ENCODE results near the gene ONECUT3. TPM values are rescaled to one million over a fixed set of nuclear protein-coding genes. Genes with fewer than 3 reads are reported as not detected.
"Not testable (repeated sequence)": the region's sequence is repeated elsewhere in the genome, so short reads cannot be mapped to it uniquely, and the experiment has no call there.

The ONECUT3 gene
- total RNA-seq, 1 experiment from 2014 or later: 0.04 TPM

GRCh38 chr19:1760020-1760419, 6.7 kb downstream of the ONECUT3 start:
- ATAC-seq (peak; percentile 27), DNase-seq (ENCODE audit: low spot score) (no peak)
- ChIA-PET POLR2A (no interaction called here), CTCF (interaction anchor here (0.9 to 9.4 kb wide), 7 partner anchors 8 to 214 kb away, joined by 3 to 161 read pairs (median 6); no protein-coding TSS in a partner anchor)
- Mint-ChIP-seq H3K36me3 (no peaks in the 10 kb centered on the region), H3K4me1 (peaks cover 15% of the 10 kb centered on the region), H3K4me3 (no peak overlapping the region; the same call in 1 of the 2 replicates), H3K27ac (no peak overlapping the region), H3K27me3 (ENCODE audit: low read depth) (peaks cover 100% of the 10 kb centered on the region), H3K9me3 (no peaks in the 10 kb centered on the region)
- no peak for TF ChIP-seq NFATC4 (CRISPR knock-in tag; IDR thresholded peaks at IDR 0.05)
- no peak for TF ChIP-seq JAZF1 (CRISPR knock-in tag; IDR thresholded peaks at IDR 0.05)
- TF ChIP-seq ZNF671 (CRISPR knock-in tag; IDR thresholded peaks at IDR 0.05): no peak
- no peak for TF ChIP-seq ETV6 (CRISPR knock-in tag; IDR thresholded peaks at IDR 0.05)
- TF ChIP-seq ZNF317 (CRISPR knock-in tag; IDR thresholded peaks at IDR 0.05; ENCODE audit: borderline replicate concordance, low read depth): no peak
- no peak for TF ChIP-seq HMGA2 (CRISPR knock-in tag; IDR thresholded peaks at IDR 0.05)
- TF ChIP-seq FOXP1 (CRISPR knock-in tag; IDR thresholded peaks at IDR 0.05; ENCODE audit: borderline replicate concordance): no peak
- no peak for TF ChIP-seq CTCF (IDR thresholded peaks at IDR 0.05)
- no peak for TF ChIP-seq E2F5 (CRISPR knock-in tag; IDR thresholded peaks at IDR 0.05)
- TF ChIP-seq TEAD1 (CRISPR knock-in tag; IDR thresholded peaks at IDR 0.05): no peak

- H3K9me3 Mint-ChIP-seq; H3K4me3 Mint-ChIP-seq; DNase-seq (ENCODE audit: low spot score); H3K36me3 Mint-ChIP-seq; POLR2A ChIA-PET; ATAC-seq; H3K27ac Mint-ChIP-seq: not testable (repeated sequence)
- H3K27me3 Mint-ChIP-seq (ENCODE audit: low read depth): peaks cover 100% of the 10 kb centered on the region
- H3K4me1 Mint-ChIP-seq: peaks cover 14% of the 10 kb centered on the region
- CTCF ChIA-PET: interaction anchor here (0.6 to 9.4 kb wide), 11 partner anchors 9 to 1821 kb away, joined by 3 to 161 read pairs (median 6); partner anchors contain the start of gene C19orf25
Measured at GRCh38 chr19:1760786-1761527, 7.7 kb downstream of the ONECUT3 start.

- ATAC-seq (no peak), DNase-seq (ENCODE audit: low spot score) (no peak)
- Mint-ChIP-seq H3K36me3 (no peaks in the 10 kb centered on the region), H3K27me3 (ENCODE audit: low read depth) (peaks cover 100% of the 10 kb centered on the region), H3K4me3 (no peak overlapping the region), H3K9me3 (no peaks in the 10 kb centered on the region), H3K27ac (no peak overlapping the region), H3K4me1 (peaks cover 13% of the 10 kb centered on the region)
- no peak for TF ChIP-seq USF1 (CRISPR knock-in tag; IDR thresholded peaks at IDR 0.05)
- no peak for TF ChIP-seq GTF2I (CRISPR knock-in tag; conservative IDR thresholded peaks at IDR 0.05)
- TF ChIP-seq MYBL2 (CRISPR knock-in tag; IDR thresholded peaks at IDR 0.05): no peak
- no peak for TF ChIP-seq FOXJ3 (CRISPR knock-in tag; IDR thresholded peaks at IDR 0.05; ENCODE audit: borderline replicate concordance)
- TF ChIP-seq ZSCAN18 (CRISPR knock-in tag; IDR thresholded peaks at IDR 0.05): no peak
- TF ChIP-seq JUN (CRISPR knock-in tag; IDR thresholded peaks at IDR 0.05): no peak
- TF ChIP-seq TEAD1 (CRISPR knock-in tag; IDR thresholded peaks at IDR 0.05): no peak
- TF ChIP-seq MXD4 (CRISPR knock-in tag; IDR thresholded peaks at IDR 0.05; ENCODE audit: borderline replicate concordance): no peak
- no peak for TF ChIP-seq SP1 (CRISPR knock-in tag; conservative IDR thresholded peaks at IDR 0.05)
- POLR2A ChIA-PET: no interaction called here
- CTCF ChIA-PET: interaction anchor here (0.5 to 9.4 kb wide), 10 partner anchors 8 to 1820 kb away, joined by 3 to 161 read pairs (median 6); no protein-coding TSS in a partner anchor
Measured at GRCh38 chr19:1761528-1762242, 8.4 kb downstream of the ONECUT3 start.

Data from WTC11 (cell line).